Vagina (tissue), 2 donors: ENCODE data around the gene PRSS21. TPM values are rescaled to one million over a fixed set of nuclear protein-coding genes. Genes with fewer than 3 reads are reported as not detected.

Experiments used
- DNase-seq, 2 donors: peaks; one replicate each; pipeline ENCODE4 v3.0.0-alpha.2; 2017; ENCODE audit errors: extremely low spot score in 2 of 2
- H3K27ac ChIP-seq: fragments of 200-600 bp; sonication (generic); one replicate; pipeline ENCODE4 v1.5.1; 2019
- H3K27me3 ChIP-seq: fragments of 200-600 bp; sonication (generic); one replicate; pipeline ENCODE4 v1.5.1; 2019
- H3K36me3 ChIP-seq, 2 donors: fragments of 200-600 bp; sonication (generic); one replicate each; pipeline ENCODE4 v1.5.1; 2017 to 2019
- H3K4me1 ChIP-seq: fragments of 200-600 bp; sonication (generic); one replicate; pipeline ENCODE4 v1.5.1; 2019
- H3K4me3 ChIP-seq, 2 donors: fragments of 200-600 bp; sonication (generic); 1 replicate in 1 of 2; 2 replicates in 1 of 2; pipeline ENCODE4 v1.5.1; 2016 to 2019
- H3K9me3 ChIP-seq: fragments of 200-600 bp; sonication (generic); one replicate; pipeline ENCODE4 v1.5.1; 2019
- POLR2A ChIP-seq, 2 donors: fragments of 450-650 bp; IDR thresholded peaks; one replicate each; pipeline ENCODE4 v1.6.1; 2017; ENCODE audit warnings: antibody characterized with exemption in 2 of 2, mild to moderate bottlenecking in 2 of 2, moderate library complexity in 2 of 2
- POLR2AphosphoS5 ChIP-seq, 2 donors: sonication (generic); formaldehyde crosslinking; IDR thresholded peaks; one replicate each; pipeline ENCODE4 v1.9.0; 2017; ENCODE audit warnings: antibody characterized with exemption in 2 of 2, mild to moderate bottlenecking in 2 of 2, low read depth in 1 of 2; ENCODE audit not compliant: insufficient read depth in 1 of 2
- intact Hi-C: fragments of 100-400 bp; cut with DNase I; formaldehyde crosslinking; loops from one replicate; pipeline ENCODE4 v1.15.1; 2023
- total RNA-seq: library from RNA; depleted of rRNA; stranded (reverse); fragments of >200 nt; gene quantifications from one replicate; pipeline ENCODE4 v1.2.3, GENCODE V29; 2016
- TF ChIP-seq, protein P1 (sequence below), 3 experiments: fragments of 450-650 bp in 2 of 3; fragments of 200-600 bp in 1 of 3; sonication (generic) in 1 of 3; IDR thresholded peaks; one replicate each; pipeline ENCODE4 v1.5.1; 2017 to 2019; ENCODE audit warnings: antibody characterized with exemption in 3 of 3, mild to moderate bottlenecking in 2 of 3, moderate library complexity in 2 of 3

Gene PRSS21
- total RNA-seq, 1 donor from 2014 or later, result not detected

DNA sequence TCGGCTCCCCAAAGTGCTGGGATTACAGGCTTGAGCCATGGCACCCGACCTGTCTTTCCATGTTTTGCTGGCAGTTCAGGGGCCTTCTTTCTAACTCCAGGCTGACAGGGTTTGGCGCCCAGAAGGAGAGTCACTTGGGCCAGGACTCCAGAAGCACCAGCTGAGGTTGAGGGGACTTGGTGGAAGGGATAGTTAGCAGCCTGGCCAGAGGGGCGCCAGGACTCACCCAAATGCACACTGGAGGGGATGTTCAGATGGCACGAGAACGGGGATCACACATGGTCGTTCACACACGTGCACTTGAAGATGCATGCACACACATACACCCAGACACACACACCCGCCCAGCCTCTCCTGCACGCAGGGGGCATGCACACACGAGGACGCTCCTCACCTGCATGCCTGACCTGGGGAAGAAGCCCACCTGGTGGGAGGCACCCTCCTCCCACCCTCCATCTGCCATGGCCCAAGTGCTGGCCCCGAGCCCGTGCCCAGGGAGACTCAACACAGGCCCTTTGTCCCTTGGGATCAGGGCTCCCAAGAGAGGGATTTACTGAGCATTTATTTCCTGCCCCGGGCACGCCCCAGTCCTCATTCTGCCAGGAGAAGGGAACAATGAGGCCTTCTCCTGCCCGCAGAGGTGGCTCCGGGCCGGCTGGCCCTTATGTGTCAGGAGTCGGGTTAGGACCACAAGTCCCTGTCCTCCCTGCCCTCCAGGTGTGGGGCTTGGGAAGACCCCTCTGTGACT, 2.3 kb upstream of the PRSS21 start:
- Histone ChIP-seq H3K27ac (no peak overlapping the region), H3K36me3 (no peaks in the 10 kb centered on the region), H3K4me1 (no peaks in the 10 kb centered on the region), H3K27me3 (no peaks in the 10 kb centered on the region), H3K4me3 (no peak overlapping the region), H3K9me3 (no peaks in the 10 kb centered on the region)
- intact Hi-C loops, result no loop called here
- no peak for DNase-seq
- TF ChIP-seq, protein P1, sequence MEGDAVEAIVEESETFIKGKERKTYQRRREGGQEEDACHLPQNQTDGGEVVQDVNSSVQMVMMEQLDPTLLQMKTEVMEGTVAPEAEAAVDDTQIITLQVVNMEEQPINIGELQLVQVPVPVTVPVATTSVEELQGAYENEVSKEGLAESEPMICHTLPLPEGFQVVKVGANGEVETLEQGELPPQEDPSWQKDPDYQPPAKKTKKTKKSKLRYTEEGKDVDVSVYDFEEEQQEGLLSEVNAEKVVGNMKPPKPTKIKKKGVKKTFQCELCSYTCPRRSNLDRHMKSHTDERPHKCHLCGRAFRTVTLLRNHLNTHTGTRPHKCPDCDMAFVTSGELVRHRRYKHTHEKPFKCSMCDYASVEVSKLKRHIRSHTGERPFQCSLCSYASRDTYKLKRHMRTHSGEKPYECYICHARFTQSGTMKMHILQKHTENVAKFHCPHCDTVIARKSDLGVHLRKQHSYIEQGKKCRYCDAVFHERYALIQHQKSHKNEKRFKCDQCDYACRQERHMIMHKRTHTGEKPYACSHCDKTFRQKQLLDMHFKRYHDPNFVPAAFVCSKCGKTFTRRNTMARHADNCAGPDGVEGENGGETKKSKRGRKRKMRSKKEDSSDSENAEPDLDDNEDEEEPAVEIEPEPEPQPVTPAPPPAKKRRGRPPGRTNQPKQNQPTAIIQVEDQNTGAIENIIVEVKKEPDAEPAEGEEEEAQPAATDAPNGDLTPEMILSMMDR (IDR thresholded peaks at IDR 0.05), result no peak
- TF ChIP-seq POLR2A (IDR thresholded peaks at IDR 0.05), result no peak
- no peak for TF ChIP-seq POLR2AphosphoS5 (IDR thresholded peaks at IDR 0.05; ENCODE audit: insufficient read depth in 1 of 2, low read depth in 1 of 2)

DNA sequence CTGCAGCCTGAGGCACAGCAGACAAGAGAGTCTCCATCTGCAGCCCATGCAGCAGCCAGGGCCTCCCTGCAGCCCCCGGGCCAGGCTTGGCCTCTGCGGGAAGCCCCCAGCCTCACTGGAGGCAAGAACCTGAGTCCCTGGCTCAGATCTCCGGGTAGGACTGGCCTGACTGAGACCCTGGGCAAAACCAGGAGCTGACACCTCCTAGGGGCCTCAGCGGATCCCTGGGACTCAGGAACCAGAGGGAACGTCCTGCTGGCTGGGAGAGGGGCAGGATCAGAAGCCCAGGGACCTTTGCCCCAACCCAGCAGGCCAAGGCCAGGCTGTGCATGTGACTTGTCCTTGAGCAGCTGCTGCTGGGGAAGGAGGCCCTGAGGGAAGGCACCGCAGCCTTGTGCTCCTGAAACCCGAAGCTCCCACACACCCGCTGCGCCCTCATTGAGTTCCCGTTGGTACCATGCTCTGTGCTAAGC, 1.7 kb upstream of the PRSS21 start:
- no peaks in the 10 kb centered on the region for H3K27me3 ChIP-seq
- no peak for TF ChIP-seq POLR2AphosphoS5 (IDR thresholded peaks at IDR 0.05; ENCODE audit: insufficient read depth in 1 of 2, low read depth in 1 of 2)
- TF ChIP-seq, protein P1 (IDR thresholded peaks at IDR 0.05), result no peak
- TF ChIP-seq POLR2A (IDR thresholded peaks at IDR 0.05), result no peak
- intact Hi-C loops, result no loop called here
- no peak overlapping the region for H3K4me3 ChIP-seq
- no peaks in the 10 kb centered on the region for H3K4me1 ChIP-seq
- H3K36me3 ChIP-seq, result no peaks in the 10 kb centered on the region
- no peaks in the 10 kb centered on the region for H3K9me3 ChIP-seq
- DNase-seq, result no peak
- no peak overlapping the region for H3K27ac ChIP-seq

DNA sequence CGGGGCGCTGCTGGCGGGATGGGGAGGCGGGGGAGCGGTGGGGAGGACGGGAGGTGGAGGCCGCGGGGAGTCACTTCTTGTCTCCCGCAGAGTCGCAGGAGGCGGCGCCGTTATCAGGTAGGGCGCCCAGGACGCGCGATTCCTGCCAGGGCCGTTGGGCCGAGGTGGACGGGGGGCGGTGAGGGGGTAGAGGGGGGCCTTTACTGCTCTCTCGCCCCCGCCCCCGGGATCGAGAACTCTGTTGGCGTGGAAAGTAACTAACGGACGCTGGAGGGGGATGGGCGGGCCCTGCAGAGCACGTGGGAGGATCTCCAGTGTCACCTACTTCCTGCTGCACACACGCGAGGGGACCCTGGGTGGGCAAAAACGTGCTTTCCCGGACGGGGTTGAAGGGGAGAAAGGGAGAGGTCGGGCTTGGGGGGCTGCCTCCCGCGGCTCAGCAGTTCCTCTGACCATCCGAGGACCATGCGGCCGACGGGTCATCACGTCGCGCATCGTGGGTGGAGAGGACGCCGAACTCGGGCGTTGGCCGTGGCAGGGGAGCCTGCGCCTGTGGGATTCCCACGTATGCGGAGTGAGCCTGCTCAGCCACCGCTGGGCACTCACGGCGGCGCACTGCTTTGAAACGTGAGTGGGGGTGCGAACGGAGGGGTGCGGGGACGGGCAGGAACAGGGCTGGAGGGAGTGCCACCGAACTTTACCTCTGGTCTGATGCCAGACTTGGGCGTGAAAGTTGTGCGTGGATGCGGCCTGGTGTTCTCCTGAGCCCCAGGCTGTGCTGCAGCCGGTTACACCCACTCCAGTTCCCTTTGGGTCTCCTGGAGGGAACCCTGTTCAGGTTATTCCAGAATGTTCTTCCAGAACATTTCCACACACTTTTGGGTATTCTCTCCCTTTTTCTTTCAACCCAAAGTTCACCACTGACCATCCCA, 569 bp downstream of the PRSS21 start:
- Histone ChIP-seq H3K9me3 (no peaks in the 10 kb centered on the region), H3K27me3 (no peaks in the 10 kb centered on the region), H3K4me1 (no peaks in the 10 kb centered on the region), H3K27ac (no peak overlapping the region), H3K4me3 (no peak overlapping the region), H3K36me3 (no peaks in the 10 kb centered on the region)
- TF ChIP-seq POLR2AphosphoS5 (IDR thresholded peaks at IDR 0.05; ENCODE audit: insufficient read depth in 1 of 2, low read depth in 1 of 2) (no peak), POLR2A (IDR thresholded peaks at IDR 0.05) (no peak)
- TF ChIP-seq, protein P1 (IDR thresholded peaks at IDR 0.05), result no peak
- DNase-seq, result no peak
- intact Hi-C loops, result no loop called here

DNA sequence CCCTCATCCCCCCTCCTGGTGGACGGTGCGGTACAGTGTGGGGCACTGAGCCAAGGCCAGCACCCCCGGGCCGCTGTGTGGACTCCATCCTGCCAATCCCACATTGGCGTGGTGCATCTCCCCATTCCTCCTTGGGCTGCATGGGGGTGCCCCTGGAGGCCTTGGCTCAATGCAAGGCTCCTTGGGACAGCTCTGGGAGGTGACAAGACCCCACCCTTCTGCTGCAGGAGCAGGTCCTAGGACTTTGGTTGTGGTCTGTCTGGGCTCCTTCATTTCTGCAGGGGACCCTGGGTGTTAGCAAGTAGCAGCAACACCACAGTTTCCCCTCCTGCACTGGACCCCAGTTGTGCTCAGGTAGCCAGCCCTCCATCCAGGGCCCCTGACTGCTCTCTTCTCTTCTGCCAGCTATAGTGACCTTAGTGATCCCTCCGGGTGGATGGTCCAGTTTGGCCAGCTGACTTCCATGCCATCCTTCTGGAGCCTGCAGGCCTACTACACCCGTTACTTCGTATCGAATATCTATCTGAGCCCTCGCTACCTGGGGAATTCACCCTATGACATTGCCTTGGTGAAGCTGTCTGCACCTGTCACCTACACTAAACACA, 1.3 kb downstream of the PRSS21 start:
- TF ChIP-seq POLR2A (IDR thresholded peaks at IDR 0.05) (no peak), POLR2AphosphoS5 (IDR thresholded peaks at IDR 0.05; ENCODE audit: insufficient read depth in 1 of 2, low read depth in 1 of 2) (no peak)
- TF ChIP-seq, protein P1 (IDR thresholded peaks at IDR 0.05), result no peak
- Histone ChIP-seq H3K4me1 (no peaks in the 10 kb centered on the region), H3K36me3 (no peaks in the 10 kb centered on the region), H3K27me3 (no peaks in the 10 kb centered on the region), H3K9me3 (no peaks in the 10 kb centered on the region), H3K27ac (no peak overlapping the region), H3K4me3 (no peak overlapping the region)
- intact Hi-C loops, result no loop called here
- DNase-seq, result no peak
